Stomach (tissue), 4 donors: ENCODE data around the gene CCDC91.

Source experiments
- CTCF ChIP-seq, 7 experiments: fragments of 450-650 bp in 4 of 7; fragments of 200-600 bp in 3 of 7; sonication (generic) in 3 of 7; IDR thresholded peaks; one replicate each; pipeline ENCODE4 v1.5.1; 2016 to 2019; ENCODE audit warnings: antibody characterized with exemption in 7 of 7, control low read depth in 2 of 7, mild to moderate bottlenecking in 1 of 7
- POLR2A ChIP-seq, 4 donors: fragments of 450-650 bp; IDR thresholded peaks; one replicate each; pipeline ENCODE4 v1.6.1; 2016; ENCODE audit warnings: antibody characterized with exemption in 4 of 4, control low read depth in 2 of 4, mild to moderate bottlenecking in 1 of 4, moderate library complexity in 1 of 4

DNA sequence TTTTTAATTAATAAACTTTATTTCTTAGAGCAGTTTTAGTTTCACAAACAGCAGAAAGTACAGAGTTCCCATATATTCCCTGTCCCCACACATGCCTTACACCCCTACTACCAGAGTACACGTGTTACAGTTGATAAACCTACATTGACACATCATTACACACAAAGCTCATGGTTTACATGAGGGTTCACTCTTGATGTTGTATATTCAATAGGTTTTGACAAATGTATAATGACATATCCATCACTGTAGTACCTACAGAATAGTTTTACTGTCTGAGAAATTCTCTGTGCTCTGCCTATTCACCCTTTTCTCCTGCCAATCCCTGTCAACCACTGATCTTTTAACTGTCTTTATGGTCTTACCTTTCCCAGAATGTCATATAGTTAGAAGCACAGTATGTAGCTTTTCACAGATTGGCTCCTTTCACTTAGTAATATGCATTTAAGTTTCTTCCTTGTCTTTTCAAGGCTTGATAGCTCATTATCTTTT is 15.1 kb upstream of the CCDC91 start:
- TF ChIP-seq CTCF (IDR thresholded peaks at IDR 0.05) = no peak
- no peak for TF ChIP-seq POLR2A (IDR thresholded peaks at IDR 0.05)
